ENCODE results near the gene RREB1.

Gene RREB1

DNA sequence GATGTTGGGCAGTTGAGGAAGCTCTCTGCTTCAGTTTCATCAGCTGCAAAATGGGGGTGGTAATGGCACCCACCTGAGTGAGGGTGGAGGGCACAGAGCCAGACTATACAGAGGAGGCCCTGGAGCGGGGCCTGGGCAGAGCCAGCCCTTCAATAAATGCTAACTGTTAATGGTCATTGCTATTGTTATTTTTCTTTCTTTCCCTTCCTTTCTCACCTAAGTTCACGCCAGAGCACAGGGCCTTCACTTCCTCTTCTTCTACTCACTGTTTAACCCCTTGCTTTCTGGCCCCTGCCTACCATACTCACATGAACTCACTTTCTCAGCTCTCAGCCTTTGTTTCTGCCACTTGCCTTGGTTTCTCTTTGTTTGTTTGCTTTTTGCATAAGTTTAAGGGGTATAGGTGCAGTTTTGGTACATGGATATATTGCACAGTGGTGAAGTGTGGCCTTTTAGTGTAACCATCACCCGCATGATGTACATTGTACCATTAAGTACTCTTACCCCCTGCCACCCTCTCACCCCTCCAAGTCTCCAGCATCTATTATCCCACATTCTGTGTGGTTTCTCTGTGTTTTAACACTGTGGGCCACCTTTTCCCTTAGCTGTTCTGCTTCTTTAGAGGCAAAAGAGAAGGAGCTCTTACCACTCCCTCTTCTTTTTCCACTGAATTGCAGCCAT, 7.5 kb upstream of the RREB1 start:
- no peak for DNase-seq (ENCODE audit: low read depth)

DNA sequence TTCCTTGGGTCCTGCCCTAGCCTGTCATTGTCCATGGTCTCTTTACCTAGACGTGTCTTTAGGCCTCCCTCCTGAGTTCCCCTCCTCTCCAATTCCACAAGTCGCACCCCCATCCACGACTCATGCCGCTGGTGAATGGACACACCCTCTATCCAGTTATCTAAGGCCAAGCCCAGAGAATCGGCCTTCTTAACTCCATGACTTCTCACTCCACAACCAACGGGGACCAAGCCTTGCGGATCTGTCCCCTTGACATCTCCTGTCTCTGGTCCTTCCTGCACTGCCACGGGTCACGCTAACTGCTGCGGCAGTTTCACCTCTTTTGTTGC, 7.0 kb upstream of the RREB1 start:
- no peak for DNase-seq (ENCODE audit: low read depth)

DNA sequence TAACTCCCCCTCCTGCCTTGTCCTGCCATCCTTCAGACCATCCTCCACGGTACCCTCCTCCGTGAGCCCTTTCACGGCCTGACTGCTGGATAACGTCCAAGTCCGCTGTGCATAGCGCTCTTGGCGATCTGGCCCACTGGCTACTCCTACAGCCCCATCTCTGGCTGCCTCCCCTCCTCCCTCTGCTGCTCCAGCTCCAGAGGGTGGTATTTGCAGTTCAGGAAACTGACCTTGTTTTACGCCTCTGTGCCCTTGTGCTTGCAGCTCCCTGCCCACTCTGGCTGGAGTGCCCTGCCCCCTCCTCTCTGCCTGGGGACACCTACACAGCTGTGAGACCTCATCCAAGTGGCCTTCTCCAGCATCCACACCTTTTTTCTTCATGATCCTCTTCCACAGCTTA, 6.5 kb upstream of the RREB1 start:
- no peak for DNase-seq (ENCODE audit: low read depth)

DNA sequence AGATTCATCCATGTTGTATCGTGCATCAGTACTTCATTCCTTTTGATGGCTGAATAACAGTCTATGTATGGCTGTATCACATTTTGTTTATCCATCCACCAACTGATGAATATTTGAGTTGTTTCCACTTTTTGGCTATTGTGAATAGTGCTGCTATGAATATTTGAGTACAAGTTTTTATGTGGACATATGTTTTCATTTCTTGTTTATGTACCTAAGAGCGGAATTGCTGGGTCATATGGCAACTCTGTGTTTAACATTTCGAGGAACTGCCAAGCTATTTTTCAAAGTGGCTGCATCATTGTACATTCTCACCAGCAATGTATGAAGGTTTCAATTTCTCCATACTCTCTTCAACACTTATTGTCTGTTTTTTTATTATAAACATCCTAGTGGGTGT, 3.0 kb upstream of the RREB1 start:
- DNase-seq (ENCODE audit: low read depth), result no peak

DNA sequence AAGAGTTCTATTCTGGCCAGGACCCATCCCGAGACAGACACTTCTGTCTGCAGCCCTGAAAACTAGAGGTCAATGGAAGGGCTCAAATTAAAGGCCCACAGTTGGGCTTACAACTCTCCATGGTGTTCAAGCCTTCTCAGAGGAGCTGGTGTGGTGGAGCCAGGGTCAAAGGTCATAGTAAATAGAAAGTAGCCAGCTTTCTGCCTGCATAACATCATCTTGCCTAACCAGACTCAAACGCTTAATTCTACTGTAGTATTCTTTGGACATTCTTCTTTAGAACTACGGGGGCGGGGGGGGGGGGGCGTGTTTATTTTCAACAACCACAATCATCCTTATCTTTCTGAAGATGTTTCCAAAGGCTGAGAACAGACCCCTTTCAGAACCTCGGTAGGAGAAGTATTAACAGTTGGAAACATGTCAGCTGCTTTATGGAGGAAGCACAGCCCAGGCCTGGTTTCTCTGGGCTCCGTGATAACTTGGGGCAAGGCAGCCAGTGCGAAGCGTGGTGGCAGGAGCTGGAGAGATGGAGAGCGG, 1.5 kb upstream of the RREB1 start:
- DNase-seq (ENCODE audit: low read depth), result no peak

DNA sequence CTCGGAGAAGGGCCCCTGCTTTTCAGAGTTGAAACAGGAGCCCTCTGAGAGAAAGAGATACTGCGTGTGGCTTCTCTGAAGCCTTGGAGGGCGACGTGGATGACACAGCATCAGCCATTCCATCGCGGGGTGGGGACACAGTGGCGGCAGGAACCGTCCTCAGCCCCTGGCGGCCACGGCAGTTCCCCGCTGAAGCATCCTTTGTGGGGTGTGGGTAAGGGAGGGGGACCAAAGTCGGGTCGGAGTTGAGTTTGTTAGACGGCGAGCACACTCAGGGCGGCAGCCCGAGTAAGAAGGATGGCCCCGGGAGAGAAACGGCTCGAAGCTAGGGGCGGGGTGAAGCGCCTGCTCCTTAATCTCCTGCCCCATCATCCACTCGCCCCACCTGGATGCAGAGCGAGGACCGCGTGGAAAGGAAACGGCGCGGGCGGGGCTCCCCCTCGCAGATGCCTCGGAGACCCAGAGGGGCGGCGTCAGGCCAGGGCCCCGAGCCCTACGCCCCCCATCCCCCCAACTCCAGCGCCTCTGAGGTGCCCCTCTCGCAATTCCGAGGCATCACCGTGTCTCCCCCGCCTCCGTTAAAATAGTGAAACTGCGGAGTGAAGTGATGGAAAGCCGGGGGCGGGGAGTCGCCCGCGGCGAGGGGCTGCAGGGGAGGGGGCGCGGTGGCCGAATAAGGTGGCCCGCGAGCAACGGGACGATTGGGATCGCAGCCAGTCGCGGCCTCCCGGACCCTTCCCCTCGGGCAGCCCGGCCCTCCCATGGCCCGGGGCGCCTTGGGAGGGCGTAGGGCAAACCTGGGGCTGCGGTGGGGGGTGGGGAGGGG, 796 bp upstream of the RREB1 start:
- no peak for DNase-seq (ENCODE audit: low read depth)

DNA sequence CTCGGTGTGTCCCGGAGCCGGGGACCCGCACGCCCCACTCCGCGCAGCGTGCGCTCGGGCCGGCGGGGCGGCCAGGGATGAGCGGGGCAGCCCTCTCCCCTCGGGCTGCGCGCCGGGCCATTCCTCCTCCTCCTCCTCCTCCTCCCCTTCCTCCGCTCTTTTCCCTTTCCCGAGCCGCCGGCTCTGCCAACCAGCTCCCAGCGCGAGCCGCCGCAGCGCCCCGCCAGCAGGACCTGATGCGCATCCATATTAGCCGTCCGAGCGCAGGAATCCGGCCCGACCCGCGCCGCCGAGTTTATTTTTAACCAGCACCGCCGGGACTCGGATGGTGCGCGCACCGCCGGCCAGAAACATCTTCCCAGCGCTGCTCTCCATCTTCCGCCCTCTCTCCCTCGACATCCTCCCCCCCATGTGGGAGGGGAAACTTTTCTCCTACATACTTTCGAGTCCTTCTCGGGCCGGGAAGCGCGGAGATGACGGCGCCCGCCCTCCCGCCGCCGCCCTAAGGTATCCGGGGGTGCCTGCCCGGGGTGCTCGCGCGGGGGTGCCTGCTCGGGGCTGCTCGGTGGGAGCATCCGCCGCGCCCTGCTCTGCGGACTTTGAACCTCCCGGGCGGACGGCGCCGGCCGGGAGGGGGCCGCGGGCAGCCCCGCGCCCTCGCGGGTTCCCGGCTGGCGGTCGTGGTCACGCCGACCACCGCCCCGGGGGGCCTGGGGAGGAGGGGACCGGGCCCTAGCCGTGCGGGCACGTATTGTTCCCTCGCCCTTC, 619 bp downstream of the RREB1 start:
- no peak for DNase-seq (ENCODE audit: low read depth)

DNA sequence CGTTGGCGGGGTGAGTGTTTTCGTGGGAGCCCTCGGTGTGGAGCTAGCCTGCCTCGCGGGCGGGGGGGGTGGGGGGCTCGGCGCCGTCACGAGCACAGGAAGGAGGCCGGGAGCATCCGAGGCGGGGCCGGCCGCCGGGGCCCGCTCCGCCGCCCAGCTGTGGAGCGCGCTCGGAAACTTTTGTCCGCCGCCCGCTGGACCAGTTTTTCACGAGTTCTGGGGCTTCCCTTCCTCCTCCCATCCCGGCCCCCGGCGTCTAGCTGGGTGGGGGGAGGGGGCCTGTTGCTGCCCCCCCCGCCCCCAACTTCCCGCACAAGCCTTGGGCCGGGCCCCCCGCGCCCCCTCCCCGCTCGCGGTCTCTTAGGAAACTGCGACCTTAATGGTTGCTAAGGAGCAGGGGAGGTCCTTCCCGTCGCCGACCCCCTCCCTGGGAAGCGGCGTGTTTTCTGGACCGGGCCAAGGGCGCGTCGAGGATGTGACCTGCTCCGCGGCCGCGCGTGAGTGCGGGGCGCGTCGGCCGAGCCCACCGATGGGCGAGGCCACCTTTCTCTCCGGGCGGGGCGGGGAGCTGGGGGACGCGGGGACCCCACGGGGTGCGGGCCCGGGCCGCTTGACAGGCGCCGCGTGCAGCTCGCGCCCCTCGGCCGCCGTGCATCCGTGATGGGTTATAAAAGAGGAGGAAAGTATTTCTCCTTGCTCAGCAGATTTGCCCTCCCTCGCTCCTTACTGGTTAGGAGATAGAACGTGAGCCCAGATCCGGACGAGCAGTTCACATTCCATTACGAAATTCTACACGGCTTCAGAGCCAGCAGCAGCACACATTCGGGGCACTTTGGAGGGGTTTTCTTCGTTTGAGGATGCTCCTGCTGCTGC, 1.4 kb downstream of the RREB1 start:
- DNase-seq (ENCODE audit: low read depth), result no peak

DNA sequence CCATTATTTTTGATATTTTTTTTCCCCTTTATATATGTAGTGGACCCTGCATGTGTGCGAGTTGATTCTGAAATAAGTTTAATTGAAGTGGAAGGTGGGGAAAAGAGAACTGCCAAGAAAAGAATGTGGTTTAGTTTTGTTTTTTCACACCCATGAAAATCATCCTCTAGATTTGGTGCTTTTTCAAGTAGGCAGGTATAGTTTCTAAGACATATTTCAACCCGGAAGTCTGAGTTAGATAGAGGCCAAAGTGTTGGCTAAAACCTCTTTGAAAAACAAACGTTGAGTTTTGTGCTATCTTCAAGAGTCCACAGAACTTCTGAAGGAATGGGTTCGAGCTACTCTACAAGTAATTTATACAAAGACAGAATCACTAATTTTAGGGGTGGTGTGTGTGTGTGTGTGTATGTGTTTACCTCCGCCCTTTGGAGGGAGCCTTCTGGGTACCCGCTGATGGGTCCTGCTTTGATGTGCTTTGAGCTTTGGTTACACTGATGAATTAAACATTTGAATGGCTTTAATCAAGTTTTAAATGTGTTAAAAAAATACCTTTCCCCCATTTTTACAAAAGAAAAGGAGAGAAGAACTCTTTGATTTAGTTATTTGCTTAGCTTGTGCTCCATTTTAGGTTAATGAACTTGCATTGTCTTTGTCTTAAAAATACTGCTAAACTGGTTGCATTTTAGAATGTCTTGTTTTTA, 2.5 kb downstream of the RREB1 start:
- no peak for DNase-seq (ENCODE audit: low read depth)

DNA sequence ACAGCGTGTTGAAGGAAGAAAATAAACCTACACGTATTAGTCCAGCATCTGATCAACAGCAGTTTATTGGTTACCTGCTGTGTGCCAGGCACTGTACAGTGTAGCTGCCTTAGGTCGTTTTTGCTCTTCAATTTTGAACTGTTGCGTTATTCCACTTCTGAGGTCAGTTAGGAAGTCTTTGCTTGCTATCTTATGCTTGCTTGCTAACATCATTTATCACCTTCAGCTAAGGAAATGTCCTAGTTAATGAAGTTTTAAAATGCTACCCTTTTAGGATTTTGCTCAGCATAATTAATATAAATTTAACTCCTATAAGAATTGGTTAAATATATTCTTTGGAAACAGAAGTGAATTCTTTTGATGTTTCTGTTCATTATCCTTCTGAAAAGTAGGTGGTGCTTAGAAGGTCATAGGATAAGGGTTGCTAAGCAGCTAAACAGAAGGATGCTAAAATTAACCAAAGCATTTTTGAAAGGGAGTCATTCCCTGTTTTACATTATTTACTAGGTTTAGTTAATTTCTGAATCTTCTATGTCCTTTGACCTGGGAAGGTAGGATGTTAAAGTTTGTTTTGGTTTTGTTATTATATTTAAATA, 3.4 kb downstream of the RREB1 start:
- no peak for DNase-seq (ENCODE audit: low read depth)

DNA sequence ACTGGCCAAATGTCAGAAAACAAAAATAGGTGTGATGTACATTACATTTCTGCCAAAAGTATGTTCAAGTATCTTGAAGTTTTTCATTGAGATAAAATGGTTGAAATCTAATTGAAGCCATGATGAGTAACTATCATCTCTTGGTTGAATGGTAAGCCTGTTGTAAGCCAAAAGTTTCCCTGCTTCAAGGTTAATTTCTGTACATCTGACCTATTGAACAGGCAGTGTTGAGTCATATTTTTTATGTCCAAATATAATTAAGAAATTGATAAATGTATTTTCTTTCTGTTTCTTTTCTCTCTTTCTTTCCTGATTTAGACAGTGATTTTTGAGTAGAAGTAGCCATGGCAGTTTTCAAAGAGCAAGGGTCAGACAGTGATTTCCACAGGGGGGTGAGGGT, 4.4 kb downstream of the RREB1 start:
- no peak for DNase-seq (ENCODE audit: low read depth)

DNA sequence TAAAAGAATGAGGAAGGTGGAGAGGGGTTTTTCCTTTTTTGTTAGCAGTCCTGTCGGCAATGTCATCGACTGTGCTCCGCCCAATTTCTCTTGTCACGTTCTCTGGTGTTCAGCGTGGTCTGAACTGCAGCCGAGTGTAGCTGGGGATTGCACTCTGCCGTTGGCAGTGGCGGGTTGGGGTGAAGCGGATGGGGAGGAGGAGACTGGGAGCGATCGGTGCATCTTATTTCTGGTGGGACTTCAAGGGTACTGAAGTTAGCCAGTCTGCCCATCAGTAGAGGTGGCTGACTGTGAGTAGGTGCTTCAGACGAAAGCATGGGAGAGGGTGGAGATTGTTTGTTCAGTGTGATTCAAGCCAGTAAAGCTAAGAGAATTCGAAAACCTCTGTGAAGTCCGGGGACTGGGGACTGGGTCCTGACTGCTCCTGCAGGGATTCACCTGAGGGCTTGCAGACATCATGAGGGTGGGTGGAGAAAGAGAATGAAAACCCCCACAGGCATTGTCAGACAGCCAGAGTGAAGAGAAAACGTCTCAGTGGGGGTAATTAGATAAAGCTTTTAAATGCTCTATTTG, 5.1 kb downstream of the RREB1 start:
- no peak for DNase-seq (ENCODE audit: low read depth)

DNA sequence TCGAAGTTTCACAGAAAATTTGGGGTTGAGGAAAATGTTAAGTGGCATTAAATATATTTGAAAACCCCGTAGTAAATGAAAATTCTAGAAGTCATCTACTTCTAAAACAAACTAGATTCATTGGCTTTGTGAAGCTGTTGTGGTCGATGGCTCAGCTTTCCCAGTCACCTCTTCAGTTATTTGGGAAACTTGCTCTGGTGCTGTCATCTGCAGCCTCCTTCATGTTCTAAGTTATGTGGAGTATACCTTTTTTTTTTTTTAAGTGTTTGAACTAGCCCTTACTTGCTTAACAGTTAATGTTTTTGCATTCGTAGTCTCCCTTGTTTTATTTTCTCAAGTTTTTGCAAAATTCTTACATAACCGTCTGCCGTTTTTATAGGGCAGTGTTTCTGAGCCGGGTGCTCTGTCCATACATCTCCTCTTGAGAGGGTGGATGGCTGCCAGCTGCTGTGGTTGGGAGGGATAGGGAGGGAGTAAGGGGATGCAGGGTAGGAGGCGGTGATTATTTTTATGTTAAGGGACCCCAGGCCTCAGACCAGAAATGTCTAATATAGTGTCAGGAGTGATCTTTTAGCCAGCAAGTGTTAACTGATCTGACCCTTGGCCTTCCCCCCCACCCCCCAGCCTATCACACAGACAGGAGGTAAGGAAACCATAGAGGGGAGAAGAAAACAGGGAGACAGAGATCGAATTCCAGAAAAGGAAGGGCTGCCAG, 7.1 kb downstream of the RREB1 start:
- no peak for DNase-seq (ENCODE audit: low read depth)

DNA sequence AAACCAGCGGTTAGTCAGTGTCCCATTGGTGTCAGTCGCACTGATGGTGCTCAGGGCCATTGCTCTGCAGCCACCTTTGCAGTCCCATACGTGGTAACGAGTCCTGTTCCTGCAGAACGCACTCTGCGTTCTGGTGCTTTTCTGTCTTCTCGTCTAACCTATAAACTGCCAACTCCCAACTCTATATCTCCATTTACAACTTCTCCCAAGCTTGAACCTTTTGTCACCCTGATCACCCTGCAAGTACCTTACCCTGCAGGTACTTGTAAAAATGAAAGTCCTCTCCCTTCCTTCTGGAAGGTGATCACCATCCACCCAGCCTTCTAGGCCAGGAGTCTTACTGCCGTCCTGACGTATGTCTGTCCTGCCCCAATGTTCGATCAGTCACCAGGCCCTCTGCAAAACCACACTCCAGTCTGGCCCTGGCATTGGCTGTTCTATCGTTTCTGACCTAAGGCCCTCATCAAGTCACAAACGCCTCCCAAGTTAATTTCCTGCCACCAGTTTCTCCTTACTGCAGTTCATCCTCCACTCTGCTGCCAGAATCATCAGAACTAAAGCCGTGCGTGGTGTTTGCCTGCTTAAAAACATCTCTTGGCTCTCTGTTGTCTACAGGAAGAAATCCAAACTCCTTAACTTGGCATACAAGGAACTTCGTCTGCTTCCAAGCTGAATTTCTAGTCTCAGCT, 7.9 kb downstream of the RREB1 start:
- DNase-seq (ENCODE audit: low read depth), result no peak

DNA sequence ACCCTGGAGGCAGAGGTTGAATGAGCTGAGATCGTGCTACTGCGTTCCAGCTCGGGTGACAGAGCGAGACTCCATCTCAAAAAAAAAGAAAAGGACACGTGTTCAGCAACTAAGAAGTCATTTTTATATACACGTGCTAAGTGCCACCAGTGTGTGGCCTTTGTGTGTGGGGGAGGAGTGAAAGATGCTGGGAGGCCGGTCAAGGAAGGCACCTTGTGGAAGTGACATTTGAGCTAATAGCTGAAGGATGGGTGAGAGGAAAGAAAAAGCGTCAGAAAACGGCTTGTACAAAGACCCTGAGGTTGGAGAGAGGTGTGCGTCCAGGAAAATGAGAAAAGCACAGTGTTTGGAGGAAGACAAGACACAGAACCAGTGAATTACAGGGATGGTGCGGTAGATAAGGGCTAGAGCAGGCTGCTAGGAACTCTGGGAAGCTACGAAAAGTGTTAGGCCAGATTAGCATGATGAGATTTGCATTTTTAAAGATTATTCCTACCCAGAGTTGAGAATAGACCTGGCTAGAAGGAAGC, 11.6 kb downstream of the RREB1 start:
- DNase-seq (ENCODE audit: low read depth), result no peak

DNA sequence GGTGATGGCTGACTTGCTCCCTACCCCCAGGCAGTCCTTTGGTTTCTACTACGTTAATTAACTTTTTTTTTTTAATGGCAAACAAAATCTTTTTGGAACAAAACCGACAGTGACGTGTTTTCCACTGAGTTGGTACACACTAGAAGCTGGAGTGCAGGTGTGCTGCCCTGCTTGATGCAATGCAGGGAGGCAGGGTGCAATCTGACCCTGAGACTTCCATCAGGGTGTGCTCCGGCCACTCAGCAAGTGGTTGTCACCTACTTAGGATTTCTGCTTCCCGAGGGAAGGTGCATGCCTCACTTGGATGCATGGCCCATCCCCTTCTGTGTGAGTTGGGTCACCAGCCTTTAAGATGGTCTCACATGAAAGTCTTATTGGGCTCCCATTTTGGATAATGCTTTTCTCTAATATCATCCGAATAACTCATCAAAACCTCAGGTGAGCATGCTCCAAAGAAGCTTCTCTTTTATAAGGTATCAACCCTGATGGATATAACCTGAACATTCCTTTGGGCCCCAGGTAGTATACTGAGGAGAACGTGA, 14.0 kb downstream of the RREB1 start:
- DNase-seq (ENCODE audit: low read depth), result no peak

DNA sequence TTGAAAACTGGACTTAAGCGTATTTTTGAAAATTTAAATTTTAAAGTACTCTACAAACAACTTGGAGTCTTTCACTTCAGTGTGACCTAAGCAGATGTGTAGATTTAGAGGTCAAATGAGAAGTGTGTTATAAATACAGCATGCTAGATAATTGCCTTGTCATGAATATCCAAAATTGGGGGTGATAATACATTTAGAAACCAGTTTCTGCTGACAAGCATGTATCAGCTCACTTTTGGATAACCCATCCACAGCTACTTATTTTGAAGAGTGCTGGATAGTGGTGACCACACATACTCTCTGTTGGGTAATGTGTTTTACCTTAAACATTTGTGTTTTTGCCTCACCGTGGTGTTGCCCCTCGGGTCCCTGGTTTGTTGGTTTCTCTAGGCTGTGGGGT, 14.9 kb downstream of the RREB1 start:
- DNase-seq (ENCODE audit: low read depth), result no peak

DNA sequence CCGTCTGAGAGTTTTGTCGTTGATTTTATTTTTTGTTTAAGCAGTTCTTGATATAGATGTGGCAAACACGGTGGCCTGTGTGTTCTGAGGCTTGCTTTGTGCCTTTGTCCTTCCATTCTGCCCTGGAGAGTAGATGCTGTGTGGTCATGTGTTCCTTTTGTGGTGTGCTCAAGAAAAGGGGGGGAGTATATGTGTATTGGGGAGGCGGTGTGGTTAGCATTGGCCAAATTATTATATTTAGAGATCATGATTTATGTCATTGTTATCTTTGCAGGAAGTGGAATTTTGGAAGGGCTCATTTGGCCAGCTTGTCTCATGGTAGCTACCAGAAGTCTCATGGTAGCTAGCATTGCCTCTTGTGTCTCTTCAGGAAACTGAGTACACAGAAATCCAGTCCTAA, 16.4 kb downstream of the RREB1 start:
- DNase-seq (ENCODE audit: low read depth), result no peak

DNA sequence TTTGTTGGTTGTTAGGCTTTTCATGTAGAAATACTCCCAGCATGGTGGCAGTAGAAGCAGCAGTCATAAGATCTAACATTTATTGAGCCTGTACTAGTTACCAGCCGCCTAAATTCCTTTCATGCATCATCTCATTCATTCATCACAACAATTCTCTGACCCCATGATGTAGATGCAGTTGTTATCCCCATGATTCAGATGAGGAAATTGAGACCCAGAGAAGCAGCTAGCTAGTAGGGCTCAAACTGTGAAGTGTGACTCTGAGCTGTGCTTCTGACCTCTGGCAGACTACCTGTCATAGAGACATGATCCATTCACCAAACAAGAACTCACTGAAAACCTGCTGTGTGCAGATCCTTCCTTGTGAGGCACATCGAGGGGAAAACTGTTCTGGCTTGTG, 16.9 kb downstream of the RREB1 start:
- no peak for DNase-seq (ENCODE audit: low read depth)

All from HS-5 (cell line).